Mucosa of stomach (tissue), 1 donor: ENCODE results near the gene C1QTNF7.

Experiments
- H3K27me3 ChIP-seq: one replicate; pipeline ENCODE4 v1.7.0; 2013; ENCODE audit warnings: mild to moderate bottlenecking, low read length; ENCODE audit not compliant: control insufficient read depth, insufficient read depth
- H3K36me3 ChIP-seq: one replicate; pipeline ENCODE4 v1.7.0; 2013; ENCODE audit warnings: low read length; ENCODE audit not compliant: control insufficient read depth, insufficient read depth
- H3K4me1 ChIP-seq: one replicate; pipeline ENCODE4 v1.7.0; 2013; ENCODE audit warnings: mild to moderate bottlenecking, low read length; ENCODE audit not compliant: control insufficient read depth, insufficient read depth
- H3K4me3 ChIP-seq: one replicate; pipeline ENCODE4 v1.7.0; 2013; ENCODE audit warnings: low read length
- H3K9ac ChIP-seq: one replicate; pipeline ENCODE4 v1.7.0; 2013; ENCODE audit warnings: mild to moderate bottlenecking, low read length, moderate library complexity
- H3K9me3 ChIP-seq: one replicate; pipeline ENCODE4 v1.7.0; 2013; ENCODE audit warnings: mild to moderate bottlenecking, low read length, moderate library complexity; ENCODE audit not compliant: control insufficient read depth
- donor health status: Pancreatic carcinoma.

Gene C1QTNF7

DNA sequence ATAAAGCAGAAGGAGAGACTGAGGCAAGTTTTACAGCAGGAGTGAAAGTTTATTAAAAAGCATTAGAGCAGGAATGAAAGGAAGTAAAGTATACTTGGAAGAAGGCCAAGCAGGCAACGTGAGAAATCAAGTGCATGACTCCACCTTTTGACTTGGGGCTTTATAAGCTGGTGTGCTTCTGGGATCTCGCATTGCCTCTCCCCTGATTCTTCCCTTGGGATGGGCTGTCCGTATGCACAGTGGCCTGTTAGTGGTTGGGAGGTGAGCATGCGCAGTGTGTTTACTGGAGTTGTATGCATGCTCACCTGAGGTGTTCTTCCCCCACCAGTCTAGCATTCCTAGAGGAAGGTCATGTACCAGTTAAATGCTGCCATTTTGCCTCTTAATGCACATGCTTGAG, 29.1 kb upstream of the C1QTNF7 start:
- H3K27me3 ChIP-seq, result no peaks in the 10 kb centered on the region
- no peaks in the 10 kb centered on the region for H3K9me3 ChIP-seq
- no peak overlapping the region for H3K4me3 ChIP-seq
- H3K9ac ChIP-seq, result no peak overlapping the region
- no peaks in the 10 kb centered on the region for H3K4me1 ChIP-seq
- H3K36me3 ChIP-seq, result no peaks in the 10 kb centered on the region

DNA sequence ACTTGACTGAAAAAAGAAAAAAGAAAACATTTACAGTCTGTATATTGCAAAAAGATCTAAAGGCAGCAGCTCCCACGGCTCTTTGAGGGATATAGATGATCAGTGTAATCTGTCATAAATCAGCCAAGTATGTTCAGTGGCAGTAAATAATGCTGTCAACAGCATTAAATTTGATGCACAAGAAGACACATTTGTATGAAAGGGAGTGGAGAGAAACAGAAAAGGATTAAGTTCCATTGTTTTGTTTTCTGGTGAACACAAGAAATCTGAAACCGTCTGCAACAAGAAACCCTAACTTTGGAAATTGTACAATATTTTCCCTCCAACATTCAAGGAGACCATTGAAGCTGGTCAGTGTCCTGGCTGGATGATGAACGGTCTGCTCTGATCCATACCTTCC, 27.6 kb upstream of the C1QTNF7 start:
- H3K36me3 ChIP-seq, result no peaks in the 10 kb centered on the region
- no peak overlapping the region for H3K9ac ChIP-seq
- no peaks in the 10 kb centered on the region for H3K27me3 ChIP-seq
- H3K4me1 ChIP-seq, result no peaks in the 10 kb centered on the region
- H3K4me3 ChIP-seq, result no peak overlapping the region
- H3K9me3 ChIP-seq, result no peaks in the 10 kb centered on the region

DNA sequence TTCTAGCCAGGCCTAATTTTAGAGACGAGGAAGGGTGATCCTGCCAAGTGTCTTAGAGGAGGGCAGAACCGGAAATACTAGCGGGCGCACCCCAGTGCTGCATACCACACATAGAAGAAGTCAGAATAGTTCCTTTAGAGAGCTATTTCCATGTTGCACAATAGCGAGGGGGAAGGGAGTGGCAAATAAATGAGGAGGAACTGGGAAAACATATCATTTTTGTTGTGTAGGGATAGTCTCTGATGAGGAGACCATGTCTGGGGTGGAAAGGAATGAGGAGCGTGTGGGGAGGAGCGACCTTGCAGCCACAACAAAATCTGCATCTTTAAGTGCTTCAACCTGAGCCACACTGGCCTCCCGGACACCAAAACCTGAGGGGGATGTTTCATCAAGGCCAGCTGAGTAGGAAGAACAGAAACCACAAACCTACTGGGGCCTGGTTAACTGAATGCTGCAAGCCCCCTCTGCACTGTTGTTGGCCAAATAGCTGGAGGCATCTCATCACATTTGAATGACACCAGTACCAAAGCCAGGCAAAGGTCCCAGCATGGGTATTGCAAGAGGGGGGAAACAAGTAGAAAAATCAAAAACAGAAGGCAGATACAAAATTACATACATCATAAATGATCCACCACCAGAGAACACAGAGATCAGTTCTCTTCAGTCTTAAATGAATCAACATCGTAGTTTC, 26.7 kb upstream of the C1QTNF7 start:
- Histone ChIP-seq H3K36me3 (no peaks in the 10 kb centered on the region), H3K4me3 (no peak overlapping the region), H3K9me3 (no peaks in the 10 kb centered on the region), H3K27me3 (no peaks in the 10 kb centered on the region), H3K9ac (no peak overlapping the region), H3K4me1 (no peaks in the 10 kb centered on the region)

DNA sequence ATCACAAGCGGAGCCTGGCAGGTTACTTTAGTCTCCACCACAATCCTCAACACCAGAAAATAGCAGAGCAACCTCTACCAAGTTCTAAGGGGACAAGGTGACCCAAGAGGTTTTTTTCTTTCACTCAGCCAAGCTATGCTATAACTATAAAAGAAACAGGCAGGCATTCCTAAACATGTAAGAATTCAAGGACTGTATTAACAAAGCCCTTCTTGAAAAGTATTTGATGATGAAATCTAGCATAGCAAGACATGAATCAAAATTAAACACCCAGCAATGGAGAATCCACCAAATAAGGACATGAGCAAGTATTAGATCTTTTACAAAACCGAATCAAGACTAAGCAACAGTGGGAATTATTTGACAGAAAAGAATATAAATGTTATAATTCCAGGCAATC, 25.7 kb upstream of the C1QTNF7 start:
- Histone ChIP-seq H3K9me3 (no peaks in the 10 kb centered on the region), H3K4me3 (no peak overlapping the region), H3K4me1 (no peaks in the 10 kb centered on the region), H3K9ac (no peak overlapping the region), H3K27me3 (no peaks in the 10 kb centered on the region), H3K36me3 (no peaks in the 10 kb centered on the region)

DNA sequence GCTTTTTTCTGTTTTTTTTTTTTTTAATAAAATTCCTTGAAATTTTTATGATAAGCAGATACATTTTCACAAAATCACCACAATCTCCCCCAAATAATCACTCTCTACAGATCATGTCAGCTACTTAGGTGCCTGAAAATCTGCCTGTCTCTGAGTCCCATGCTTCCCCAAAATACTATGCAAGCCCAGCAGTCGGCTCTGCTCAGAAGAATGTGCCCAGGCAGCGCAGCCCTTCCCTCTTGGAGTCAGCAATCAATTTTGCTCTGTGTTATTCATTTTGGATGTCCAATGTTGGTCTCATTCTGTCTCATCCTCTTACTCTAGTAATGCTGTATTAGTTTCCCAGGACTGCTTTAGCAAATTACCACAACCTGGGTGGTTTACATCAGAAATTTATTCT, 24.9 kb upstream of the C1QTNF7 start:
- Histone ChIP-seq H3K36me3 (no peaks in the 10 kb centered on the region), H3K4me1 (no peaks in the 10 kb centered on the region), H3K4me3 (no peak overlapping the region), H3K27me3 (no peaks in the 10 kb centered on the region), H3K9me3 (no peaks in the 10 kb centered on the region), H3K9ac (no peak overlapping the region)

DNA sequence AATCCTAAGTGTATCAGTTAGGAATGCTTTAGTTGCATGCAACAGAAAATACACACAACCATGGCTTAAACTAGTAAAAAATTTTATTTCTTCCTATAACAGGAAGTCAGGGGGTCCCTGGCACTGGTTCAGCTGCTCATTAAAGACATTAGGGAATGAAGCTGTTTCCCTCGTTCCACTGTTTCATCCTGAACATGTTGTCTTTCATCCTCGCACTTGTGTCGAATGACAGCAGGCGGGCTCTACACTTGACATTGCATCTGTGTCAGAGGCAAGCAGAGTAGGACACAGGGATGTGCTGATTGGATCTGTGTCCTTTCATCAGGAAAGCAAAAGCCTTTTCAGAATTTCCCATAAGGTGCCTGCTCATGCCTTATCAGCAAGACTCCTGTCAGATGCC, 22.8 kb upstream of the C1QTNF7 start:
- Histone ChIP-seq H3K4me1 (no peaks in the 10 kb centered on the region), H3K4me3 (no peak overlapping the region), H3K27me3 (no peaks in the 10 kb centered on the region), H3K36me3 (no peaks in the 10 kb centered on the region), H3K9ac (no peak overlapping the region), H3K9me3 (no peaks in the 10 kb centered on the region)

DNA sequence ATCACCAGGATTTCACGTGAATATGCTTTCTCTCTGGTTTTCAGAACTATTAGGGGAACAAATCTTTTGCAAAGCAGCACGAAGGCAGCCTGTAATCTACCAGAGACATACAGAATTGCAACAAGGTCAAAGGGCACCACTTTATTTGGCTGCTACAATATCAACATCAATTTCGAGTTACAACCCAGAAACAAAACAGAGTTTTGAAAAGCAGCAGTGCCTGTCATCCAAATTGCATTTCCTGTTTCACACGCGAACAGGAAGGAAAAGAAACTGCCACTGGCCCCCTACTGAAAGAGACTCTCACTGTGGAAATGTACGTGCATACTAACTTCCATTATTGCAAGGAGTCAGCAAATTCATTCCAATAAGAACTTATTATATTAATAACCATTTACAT, 17.1 kb upstream of the C1QTNF7 start:
- Histone ChIP-seq H3K4me1 (no peaks in the 10 kb centered on the region), H3K4me3 (no peak overlapping the region), H3K36me3 (no peaks in the 10 kb centered on the region)

DNA sequence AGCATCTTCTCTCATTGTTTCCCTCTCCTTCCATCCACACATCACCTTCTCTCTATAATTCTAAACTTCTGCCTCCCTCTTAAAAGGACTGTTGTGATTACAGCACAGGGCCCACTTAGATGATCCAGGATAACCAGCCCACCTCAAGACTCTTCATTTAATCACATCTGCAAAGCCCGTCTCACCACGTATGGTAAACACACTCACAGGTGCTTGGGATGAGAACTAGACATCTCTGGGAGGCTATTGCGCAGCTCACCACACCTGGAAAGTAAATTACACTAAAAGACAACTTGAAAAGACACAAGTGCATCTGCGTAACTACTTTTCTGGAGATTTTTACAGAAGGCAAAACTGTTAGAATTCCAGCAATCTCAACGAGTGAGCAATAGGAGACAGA, 15.4 kb upstream of the C1QTNF7 start:
- H3K9me3 ChIP-seq, result no peaks in the 10 kb centered on the region
- H3K36me3 ChIP-seq, result no peaks in the 10 kb centered on the region
- no peak overlapping the region for H3K9ac ChIP-seq
- H3K27me3 ChIP-seq, result no peaks in the 10 kb centered on the region
- H3K4me3 ChIP-seq, result no peak overlapping the region
- no peaks in the 10 kb centered on the region for H3K4me1 ChIP-seq

More for the DNA sequence above, 17.1 kb upstream of the C1QTNF7 start:
- no peaks in the 10 kb centered on the region for H3K27me3 ChIP-seq
- H3K9ac ChIP-seq, result no peak overlapping the region
- H3K9me3 ChIP-seq, result no peaks in the 10 kb centered on the region

DNA sequence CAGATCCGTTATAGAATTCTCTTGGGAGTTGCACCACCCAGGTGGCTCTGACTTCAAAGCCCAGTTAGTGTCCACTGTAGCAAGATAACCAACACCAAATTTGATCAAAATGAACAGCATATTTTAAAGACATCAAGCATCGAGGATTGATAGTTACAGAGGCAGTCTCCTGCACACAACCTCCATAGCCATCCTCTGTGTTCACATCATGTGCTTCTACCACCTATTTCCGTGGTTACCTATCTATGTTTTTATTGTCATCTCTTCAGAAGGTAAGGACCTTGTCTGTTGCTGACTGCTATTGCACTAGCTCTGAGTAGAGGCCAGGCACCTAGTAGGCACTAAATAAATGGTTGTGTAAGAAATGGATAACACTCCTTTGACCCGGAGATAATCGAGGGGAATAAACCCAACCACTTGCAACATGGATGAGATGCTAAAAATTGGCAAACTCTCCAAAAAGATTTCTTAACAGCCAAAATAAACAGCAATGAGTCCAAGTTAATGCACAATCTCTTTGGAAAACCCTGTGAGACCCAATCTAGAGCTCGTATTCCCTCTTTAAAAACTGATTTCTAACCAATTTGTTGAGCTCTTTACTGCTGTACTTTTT, 14.7 kb upstream of the C1QTNF7 start:
- no peak overlapping the region for H3K9ac ChIP-seq
- H3K4me3 ChIP-seq, result no peak overlapping the region
- H3K9me3 ChIP-seq, result no peaks in the 10 kb centered on the region
- H3K36me3 ChIP-seq, result no peaks in the 10 kb centered on the region
- no peaks in the 10 kb centered on the region for H3K4me1 ChIP-seq
- H3K27me3 ChIP-seq, result no peaks in the 10 kb centered on the region

DNA sequence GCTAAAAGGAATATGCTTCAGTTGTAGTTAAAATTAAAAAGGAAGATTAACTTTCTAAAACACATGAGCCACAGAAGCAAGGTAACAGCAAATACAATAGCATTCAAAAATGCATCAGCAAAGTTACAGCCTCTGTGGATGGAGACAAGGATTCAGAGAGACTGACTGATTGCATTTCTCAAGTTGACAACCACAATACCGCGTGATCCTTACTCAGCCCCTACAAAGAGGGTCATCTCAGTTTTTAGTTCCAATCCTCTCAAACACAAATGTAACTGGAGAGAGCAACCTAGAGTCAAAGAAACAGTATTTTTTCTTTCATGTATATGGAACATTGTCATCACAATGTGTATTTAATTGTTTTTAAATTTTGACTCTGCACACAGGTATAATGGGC, 14.2 kb upstream of the C1QTNF7 start:
- Histone ChIP-seq H3K9ac (no peak overlapping the region), H3K4me3 (no peak overlapping the region), H3K36me3 (no peaks in the 10 kb centered on the region), H3K4me1 (no peaks in the 10 kb centered on the region), H3K9me3 (no peaks in the 10 kb centered on the region), H3K27me3 (no peaks in the 10 kb centered on the region)

DNA sequence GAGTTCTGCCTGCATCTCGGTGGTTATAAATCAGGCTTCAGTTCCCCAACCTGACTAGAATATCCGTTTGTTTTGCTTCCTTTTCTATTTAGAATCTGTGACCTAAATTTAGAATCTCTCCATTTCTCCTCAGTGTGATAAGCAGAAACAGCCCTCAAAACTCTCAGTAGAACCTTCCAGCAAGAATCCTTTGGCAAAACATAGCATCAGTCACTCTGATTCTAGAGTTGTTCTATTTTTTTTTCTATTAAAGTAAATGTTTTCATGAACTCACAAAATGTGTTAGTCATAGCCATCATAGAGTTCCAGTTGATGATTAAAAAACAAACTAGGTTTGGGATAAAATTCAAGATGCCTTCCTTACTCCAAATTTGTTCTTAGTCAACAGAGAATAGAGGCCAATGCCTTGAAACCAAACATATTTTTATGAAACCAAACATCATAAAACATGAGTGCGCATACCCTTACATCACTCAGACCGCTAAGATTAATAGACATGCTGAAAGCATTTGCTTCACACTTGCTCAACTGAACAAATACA, 13.2 kb upstream of the C1QTNF7 start:
- H3K27me3 ChIP-seq, result no peaks in the 10 kb centered on the region
- no peaks in the 10 kb centered on the region for H3K9me3 ChIP-seq
- no peaks in the 10 kb centered on the region for H3K36me3 ChIP-seq
- H3K9ac ChIP-seq, result no peak overlapping the region
- H3K4me3 ChIP-seq, result no peak overlapping the region
- no peaks in the 10 kb centered on the region for H3K4me1 ChIP-seq

DNA sequence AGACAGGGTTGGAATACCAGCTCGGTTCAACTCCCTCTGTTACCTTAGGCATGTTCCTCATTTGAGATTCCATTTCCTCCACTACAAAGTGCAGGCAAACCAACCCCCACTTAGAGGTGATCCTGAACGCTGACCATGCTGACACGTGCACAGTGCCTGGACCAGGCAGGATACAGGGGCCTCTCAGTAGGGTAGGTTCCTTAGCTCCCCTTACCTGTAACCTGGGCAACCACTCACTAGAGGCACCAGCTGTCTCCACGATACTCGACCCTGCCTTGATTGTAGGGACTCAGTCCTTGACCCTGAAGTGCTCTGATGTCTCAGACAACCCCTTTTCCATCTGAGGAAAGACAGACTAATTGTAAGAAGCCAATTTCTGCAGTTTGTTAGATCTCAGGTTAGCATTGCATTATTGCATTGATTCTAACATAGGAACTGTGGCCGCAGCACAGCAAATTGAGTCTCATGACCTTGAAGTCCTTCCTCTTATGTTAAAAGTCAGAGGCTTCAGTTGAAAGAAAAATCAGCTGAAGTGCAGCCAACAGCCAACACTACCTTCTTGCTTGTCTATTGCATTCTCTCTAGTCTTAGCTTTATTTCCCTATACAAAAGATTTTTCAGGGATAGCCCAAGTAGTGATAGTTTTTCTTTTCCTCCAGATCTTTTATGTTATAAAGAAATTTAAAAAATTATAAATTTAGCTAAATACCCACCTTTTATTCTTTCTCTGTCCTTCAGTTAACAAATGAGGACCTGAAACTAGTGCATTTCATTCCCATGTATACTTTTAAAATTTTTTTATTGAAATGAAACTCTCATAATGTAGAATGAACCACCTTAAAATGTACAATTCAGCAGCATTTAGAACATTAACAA, 11.2 kb upstream of the C1QTNF7 start:
- H3K9ac ChIP-seq, result no peak overlapping the region
- no peaks in the 10 kb centered on the region for H3K36me3 ChIP-seq
- H3K27me3 ChIP-seq, result no peaks in the 10 kb centered on the region
- no peaks in the 10 kb centered on the region for H3K4me1 ChIP-seq
- no peak overlapping the region for H3K4me3 ChIP-seq
- H3K9me3 ChIP-seq, result no peaks in the 10 kb centered on the region
